ENCODE data around the gene LEF1. TPM values are rescaled to one million over a fixed set of nuclear protein-coding genes. Genes with fewer than 3 reads are reported as not detected.

The LEF1 gene
- total RNA-seq, 2 donors from 2014 or later = 2.1 to 3.4 TPM

GRCh38 chr4:108010167-108010566 lies 158.6 kb downstream of the LEF1 start:
- Histone ChIP-seq H3K4me3 (no peak overlapping the region), H3K9ac (ENCODE audit: low read depth in 2 of 2, low read length in 2 of 2) (no peak overlapping the region), H3K9me3 (no peaks in the 10 kb centered on the region), H3K4me1 (no peaks in the 10 kb centered on the region), H3K27ac (no peak overlapping the region), H3K27me3 (no peaks in the 10 kb centered on the region), H3K36me3 (no peaks in the 10 kb centered on the region)
- DNase-seq = no peak
- intact Hi-C loops (cut with DNase I) = no loop called here
- no peak for TF ChIP-seq CTCF (IDR thresholded peaks at IDR 0.05)

- no peak for DNase-seq
- no peak overlapping the region for H3K4me3 ChIP-seq
- no peaks in the 10 kb centered on the region for H3K36me3 ChIP-seq
- intact Hi-C loops (cut with DNase I) = no loop called here
- H3K27me3 ChIP-seq = no peaks in the 10 kb centered on the region
- no peak overlapping the region for H3K9ac ChIP-seq (ENCODE audit: low read depth in 2 of 2, low read length in 2 of 2)
- no peaks in the 10 kb centered on the region for H3K4me1 ChIP-seq
- TF ChIP-seq CTCF (IDR thresholded peaks at IDR 0.05) = no peak
- no peak overlapping the region for H3K27ac ChIP-seq
- no peaks in the 10 kb centered on the region for H3K9me3 ChIP-seq
Observed at GRCh38 chr4:108008721-108009120, 160.0 kb downstream of the LEF1 start.

GRCh38 chr4:108007984-108008383 lies 160.7 kb downstream of the LEF1 start:
- H3K4me1 ChIP-seq = no peaks in the 10 kb centered on the region
- intact Hi-C loops (cut with DNase I) = no loop called here
- no peaks in the 10 kb centered on the region for H3K36me3 ChIP-seq
- no peak for TF ChIP-seq CTCF (IDR thresholded peaks at IDR 0.05)
- no peak for DNase-seq
- no peak overlapping the region for H3K27ac ChIP-seq
- no peak overlapping the region for H3K4me3 ChIP-seq
- H3K9me3 ChIP-seq = no peaks in the 10 kb centered on the region
- no peak overlapping the region for H3K9ac ChIP-seq (ENCODE audit: low read depth in 2 of 2, low read length in 2 of 2)
- no peaks in the 10 kb centered on the region for H3K27me3 ChIP-seq

GRCh38 chr4:108006361-108006760 lies 162.4 kb downstream of the LEF1 start:
- H3K4me3 ChIP-seq = no peak overlapping the region
- no peak for DNase-seq
- H3K36me3 ChIP-seq = no peaks in the 10 kb centered on the region
- intact Hi-C loops (cut with DNase I) = no loop called here
- no peaks in the 10 kb centered on the region for H3K9me3 ChIP-seq
- no peak for TF ChIP-seq CTCF (IDR thresholded peaks at IDR 0.05)
- H3K27me3 ChIP-seq = no peaks in the 10 kb centered on the region
- H3K9ac ChIP-seq (ENCODE audit: low read depth in 2 of 2, low read length in 2 of 2) = no peak overlapping the region
- no peaks in the 10 kb centered on the region for H3K4me1 ChIP-seq
- H3K27ac ChIP-seq = no peak overlapping the region

- DNase-seq = no peak
- Histone ChIP-seq H3K27me3 (no peaks in the 10 kb centered on the region), H3K4me3 (no peak overlapping the region), H3K27ac (no peak overlapping the region), H3K9me3 (no peaks in the 10 kb centered on the region), H3K4me1 (no peaks in the 10 kb centered on the region), H3K9ac (ENCODE audit: low read depth in 2 of 2, low read length in 2 of 2) (no peak overlapping the region), H3K36me3 (no peaks in the 10 kb centered on the region)
- intact Hi-C loops (cut with DNase I) = no loop called here
- no peak for TF ChIP-seq CTCF (IDR thresholded peaks at IDR 0.05)
Observed at GRCh38 chr4:108005807-108006206, 162.9 kb downstream of the LEF1 start.

GRCh38 chr4:108004646-108005045 lies 164.1 kb downstream of the LEF1 start:
- Histone ChIP-seq H3K27me3 (no peaks in the 10 kb centered on the region), H3K9me3 (no peaks in the 10 kb centered on the region), H3K36me3 (no peaks in the 10 kb centered on the region), H3K27ac (no peak overlapping the region), H3K4me3 (no peak overlapping the region), H3K4me1 (no peaks in the 10 kb centered on the region), H3K9ac (ENCODE audit: low read depth in 2 of 2, low read length in 2 of 2) (no peak overlapping the region)
- DNase-seq = no peak
- intact Hi-C loops (cut with DNase I) = no loop called here
- no peak for TF ChIP-seq CTCF (IDR thresholded peaks at IDR 0.05)
